Measurements from ENCODE around the gene SCPEP1.

- TF ChIP-seq CTCF (conservative IDR thresholded peaks at IDR 0.05 in 1 of 2, IDR thresholded peaks at IDR 0.05 in 1 of 2; ENCODE audit: extremely low read depth in 1 of 2, insufficient read depth in 1 of 2, low read depth in 1 of 2, low read length in 2 of 2) (no peak), EZH2 (IDR thresholded peaks at IDR 0.05; ENCODE audit: borderline replicate concordance, low read length) (no peak)
These were observed 58.1 kb downstream of the SCPEP1 start for GRCh38 chr17:57035971-57036481.
